Measurements from ENCODE around the gene MINAR1. TPM values are rescaled to one million over a fixed set of nuclear protein-coding genes. Genes with fewer than 3 reads are reported as not detected.

The MINAR1 gene
- total RNA-seq, 1 donor from 2014 or later = 0.42 TPM

DNA sequence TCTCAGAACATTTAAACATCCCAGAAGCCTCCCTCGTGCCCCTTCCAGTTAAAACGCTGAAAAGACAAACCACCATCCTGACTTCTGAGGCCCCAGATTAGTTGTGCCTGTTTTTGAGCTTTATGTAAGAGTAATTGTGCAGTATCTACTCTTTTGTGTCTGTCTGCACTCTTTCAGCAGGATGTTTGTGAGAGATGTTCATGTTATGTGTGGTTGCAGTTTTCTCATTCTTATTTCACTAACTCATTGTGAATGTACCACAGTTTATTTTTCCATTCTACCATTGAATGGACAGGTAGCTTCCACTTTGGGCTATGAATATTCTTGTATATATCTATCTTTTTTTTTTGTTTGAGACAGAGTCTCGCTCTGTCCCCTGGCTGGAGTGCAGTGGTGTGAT is 40.3 kb downstream of the MINAR1 start:
- ChIA-PET CTCF (no interaction called here), POLR2A (no interaction called here)
- no peak for DNase-seq
- intact Hi-C loops (cut with micrococcal nuclease) = no loop called here
- H3K9me3 Mint-ChIP-seq = no peaks in the 10 kb centered on the region
- H3K4me3 Mint-ChIP-seq = no peak overlapping the region
- TF ChIP-seq CTCF (IDR thresholded peaks at IDR 0.05) = no peak
- H3K27me3 Mint-ChIP-seq = peaks cover 6% of the 10 kb centered on the region
- ATAC-seq (ENCODE audit: low read depth) = no peak
- no peaks in the 10 kb centered on the region for H3K36me3 Mint-ChIP-seq (ENCODE audit: low read depth)
- no peak overlapping the region for H3K27ac Mint-ChIP-seq
- H3K4me1 Mint-ChIP-seq = no peaks in the 10 kb centered on the region

- ChIA-PET CTCF (no interaction called here), POLR2A (no interaction called here)
- DNase-seq (no peak), ATAC-seq (ENCODE audit: low read depth) (no peak)
- Mint-ChIP-seq H3K9me3 (no peaks in the 10 kb centered on the region), H3K4me3 (no peak overlapping the region), H3K27ac (no peak overlapping the region), H3K27me3 (peaks cover 6% of the 10 kb centered on the region), H3K4me1 (no peaks in the 10 kb centered on the region), H3K36me3 (ENCODE audit: low read depth) (no peaks in the 10 kb centered on the region)
- intact Hi-C loops (cut with micrococcal nuclease) = no loop called here
- TF ChIP-seq CTCF (IDR thresholded peaks at IDR 0.05) = no peak
Observed at GRCh38 chr15:79474252-79474651, 42.1 kb downstream of the MINAR1 start.

DNA sequence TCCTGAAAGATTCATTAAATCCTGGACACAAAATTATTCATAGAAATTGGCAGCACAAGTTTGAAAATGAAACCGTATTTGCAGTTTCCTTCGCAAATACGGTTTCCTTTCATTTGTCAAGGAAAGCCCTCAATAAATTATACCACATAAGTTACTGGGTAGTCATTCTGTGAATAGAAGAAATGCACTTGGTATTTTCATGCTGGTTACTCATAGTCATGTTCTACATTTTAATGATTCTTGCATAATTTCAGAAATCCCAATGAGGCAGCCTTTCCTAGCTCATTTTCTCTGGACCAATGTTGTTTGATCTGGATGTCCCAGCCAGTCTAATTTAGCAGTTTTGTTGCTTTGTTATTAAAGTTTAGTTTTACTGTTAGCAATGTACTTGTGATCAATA is 43.2 kb downstream of the MINAR1 start:
- no peak overlapping the region for H3K27ac Mint-ChIP-seq
- intact Hi-C loops (cut with micrococcal nuclease) = no loop called here
- H3K4me3 Mint-ChIP-seq = no peak overlapping the region
- DNase-seq (no peak), ATAC-seq (ENCODE audit: low read depth) (no peak)
- peaks cover 6% of the 10 kb centered on the region for H3K27me3 Mint-ChIP-seq
- no peak for TF ChIP-seq CTCF (IDR thresholded peaks at IDR 0.05)
- ChIA-PET POLR2A (no interaction called here), CTCF (no interaction called here)
- no peaks in the 10 kb centered on the region for H3K4me1 Mint-ChIP-seq
- H3K9me3 Mint-ChIP-seq = no peaks in the 10 kb centered on the region
- no peaks in the 10 kb centered on the region for H3K36me3 Mint-ChIP-seq (ENCODE audit: low read depth)

DNA sequence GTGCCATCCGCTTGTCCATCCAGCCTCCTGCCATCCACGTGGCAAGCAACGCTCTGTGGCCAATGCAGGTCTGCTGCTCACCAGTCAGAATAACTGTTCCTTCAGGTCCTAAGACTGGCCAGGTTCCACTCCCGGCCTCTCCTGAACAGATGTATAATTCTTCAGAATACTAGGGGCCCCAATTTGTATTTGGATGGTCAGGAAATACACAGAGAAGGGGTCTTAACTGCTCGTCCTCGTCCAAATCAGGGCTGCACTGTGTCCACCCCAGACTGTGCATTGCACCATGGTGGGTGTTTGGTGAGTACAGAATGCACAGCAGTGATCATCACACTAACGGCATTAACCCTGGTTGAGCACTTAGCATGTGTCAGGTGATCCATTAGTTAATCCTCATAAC is 46.0 kb downstream of the MINAR1 start:
- Mint-ChIP-seq H3K4me3 (no peak overlapping the region), H3K9me3 (no peaks in the 10 kb centered on the region), H3K4me1 (no peaks in the 10 kb centered on the region), H3K27ac (no peak overlapping the region), H3K27me3 (peaks cover 6% of the 10 kb centered on the region), H3K36me3 (ENCODE audit: low read depth) (no peaks in the 10 kb centered on the region)
- TF ChIP-seq CTCF (IDR thresholded peaks at IDR 0.05) = no peak
- DNase-seq (no peak), ATAC-seq (ENCODE audit: low read depth) (no peak)
- CTCF ChIA-PET = no interaction called here
- POLR2A ChIA-PET = no interaction called here
- intact Hi-C loops (cut with micrococcal nuclease) = no loop called here

DNA sequence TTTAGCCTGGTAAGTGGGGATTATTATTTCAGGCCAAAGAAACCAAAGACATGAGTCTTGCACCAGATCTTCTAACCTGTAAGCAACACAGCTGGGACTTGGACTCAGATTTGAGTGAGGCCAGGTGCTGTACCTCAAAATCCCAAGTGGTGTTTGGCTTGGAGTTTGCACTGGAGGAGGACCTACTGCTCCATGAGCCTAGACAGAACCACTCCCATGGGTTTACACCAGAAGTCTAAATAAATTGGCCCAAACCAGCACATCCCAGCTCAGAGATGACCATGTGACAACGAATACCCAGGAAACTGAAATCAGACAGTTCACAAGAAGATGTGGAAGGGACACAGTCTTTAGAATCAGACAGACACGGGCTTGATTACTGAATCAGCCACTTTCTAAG is 47.5 kb downstream of the MINAR1 start:
- no peak for ATAC-seq (ENCODE audit: low read depth)
- Mint-ChIP-seq H3K27ac (no peak overlapping the region), H3K4me3 (no peak overlapping the region), H3K9me3 (no peaks in the 10 kb centered on the region), H3K36me3 (ENCODE audit: low read depth) (no peaks in the 10 kb centered on the region), H3K27me3 (peaks cover 6% of the 10 kb centered on the region), H3K4me1 (no peaks in the 10 kb centered on the region)
- POLR2A ChIA-PET = no interaction called here
- intact Hi-C loops (cut with micrococcal nuclease) = no loop called here
- TF ChIP-seq CTCF (IDR thresholded peaks at IDR 0.05) = no peak
- no peak for DNase-seq
- CTCF ChIA-PET = no interaction called here
